Activated CD4-positive, alpha-beta T cell treated with anti-CD3 and anti-CD28 coated beads, Interleukin-2, amount 50 U/mL, for 1 hour (primary cell): Measurements from ENCODE around the gene THBS4.

Experiments used
- DNase-seq: peaks from one replicate; pipeline ENCODE4 v3.0.0-alpha.2; 2020

The THBS4 gene

DNA sequence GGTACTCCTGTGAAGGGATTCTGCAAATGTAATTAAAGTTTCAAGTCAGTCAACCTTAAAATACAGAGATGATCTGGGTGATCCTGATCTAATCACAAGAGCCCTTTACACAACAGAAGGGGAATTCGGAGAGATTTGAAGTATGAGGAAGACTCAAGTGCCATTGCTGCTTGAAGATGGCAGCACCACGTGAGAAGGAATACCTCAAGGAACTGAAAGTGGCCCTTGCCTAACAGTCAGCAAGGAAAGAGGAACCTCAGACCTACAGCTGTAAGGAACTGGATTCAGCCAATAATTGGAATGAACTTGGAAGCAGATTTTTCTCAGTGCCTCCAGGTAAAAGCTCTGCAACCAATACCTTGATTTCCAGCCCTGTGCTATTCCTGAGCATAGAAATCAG lies 87.4 kb downstream of the THBS4 start:
- DNase-seq: no peak

DNA sequence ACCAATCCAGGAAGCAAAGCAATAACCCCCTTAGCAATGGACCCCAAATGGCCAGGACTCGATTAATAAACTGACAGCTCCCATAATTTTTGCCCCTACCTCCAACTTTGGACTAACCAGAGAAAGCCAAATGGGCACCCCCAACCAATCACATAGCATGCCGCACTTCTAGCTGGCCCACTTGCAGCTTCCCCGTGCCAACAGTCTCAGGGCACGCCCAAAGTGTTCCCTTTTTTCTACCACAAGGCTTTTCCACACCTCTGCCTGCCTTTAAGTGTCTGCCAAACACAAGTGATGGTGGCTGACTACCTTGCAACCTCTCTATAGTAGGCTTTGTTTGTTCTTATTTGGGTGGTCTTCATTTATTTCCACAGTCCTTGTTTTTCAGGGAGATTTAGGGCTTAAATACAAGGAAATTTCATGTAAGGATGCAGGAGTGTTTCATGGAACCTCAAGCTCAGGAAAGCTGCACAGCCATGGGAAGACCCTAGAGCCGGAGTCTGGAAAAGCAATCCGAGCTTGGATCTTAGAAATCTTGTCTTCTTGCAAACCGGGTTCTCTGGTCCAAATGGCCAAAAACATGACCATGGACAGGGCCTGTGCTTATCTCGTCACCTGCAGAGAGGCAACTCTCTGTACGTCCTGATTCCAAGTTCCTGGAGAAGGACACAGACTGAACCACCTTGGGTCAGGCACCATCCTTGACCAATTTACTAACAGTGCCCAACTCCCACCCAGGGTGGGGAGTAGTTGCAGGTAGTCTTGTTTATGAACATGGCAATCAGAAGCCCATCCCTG lies 89.2 kb downstream of the THBS4 start:
- DNase-seq: no peak

DNA sequence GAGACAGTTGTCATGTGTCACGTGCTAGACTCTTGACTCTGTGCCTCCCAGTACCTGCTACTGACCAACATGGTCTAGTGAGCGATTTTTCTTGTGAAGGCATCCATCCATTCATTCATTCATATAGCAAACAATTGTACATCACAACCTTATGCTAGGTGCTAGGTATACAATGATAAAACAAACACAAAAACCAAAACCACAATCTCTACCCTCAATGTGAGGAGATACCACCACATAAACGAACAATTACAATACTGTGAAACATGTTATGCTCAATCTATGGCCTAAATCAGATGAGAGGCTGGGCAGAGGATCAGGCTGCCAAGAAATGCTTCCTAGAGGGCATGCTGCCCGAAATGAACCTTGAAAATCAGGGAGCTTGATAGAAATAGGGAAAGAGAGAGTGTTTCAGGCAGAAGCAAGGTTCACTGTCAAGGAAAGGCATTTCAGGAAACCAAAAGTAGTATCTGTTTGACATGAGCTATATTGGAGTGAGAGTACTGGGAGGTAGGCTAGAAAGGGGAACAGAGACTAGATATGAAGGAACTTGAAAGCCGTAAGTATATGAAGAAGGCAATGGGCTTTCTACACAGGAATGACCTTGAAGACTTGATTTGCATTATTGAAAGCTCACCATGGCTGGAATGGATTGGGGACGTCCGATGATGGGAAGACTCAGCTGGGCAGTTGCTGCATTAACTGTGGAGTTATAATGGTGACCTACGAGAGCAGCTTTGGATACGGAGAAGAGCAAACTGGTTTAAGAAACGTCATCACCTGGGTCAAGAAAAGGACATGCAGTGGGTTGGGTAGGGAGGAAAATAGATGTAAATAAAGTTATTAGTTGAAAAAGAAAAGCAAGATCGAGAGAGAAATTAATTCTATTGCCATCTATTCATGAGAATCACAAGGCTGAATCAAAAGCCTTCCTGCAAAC lies 90.1 kb downstream of the THBS4 start:
- DNase-seq: no peak

DNA sequence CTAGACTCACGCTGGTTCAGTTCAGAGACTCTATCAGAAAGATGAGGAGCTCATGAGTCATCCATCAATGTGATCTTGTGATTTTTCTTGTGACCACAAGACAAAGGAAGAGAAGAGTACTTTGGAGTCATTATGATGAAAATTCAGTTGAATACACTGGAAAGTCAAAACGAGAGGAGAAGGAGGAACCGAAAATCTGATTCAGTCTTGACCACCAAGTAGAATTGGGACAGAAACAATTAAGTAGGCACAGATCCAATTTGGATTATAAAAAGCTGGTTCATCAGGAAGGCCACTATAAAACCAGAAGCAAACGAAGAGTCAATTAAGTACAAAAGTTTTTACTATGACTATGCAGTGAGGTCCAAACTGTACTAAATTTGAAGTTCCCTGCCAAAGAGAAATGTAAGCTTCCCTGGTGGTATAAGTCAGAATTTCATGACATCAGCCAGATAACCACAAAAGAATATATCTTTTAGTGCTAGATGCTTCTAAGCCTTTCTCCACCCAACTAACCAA lies 90.9 kb downstream of the THBS4 start:
- DNase-seq: no peak

DNA sequence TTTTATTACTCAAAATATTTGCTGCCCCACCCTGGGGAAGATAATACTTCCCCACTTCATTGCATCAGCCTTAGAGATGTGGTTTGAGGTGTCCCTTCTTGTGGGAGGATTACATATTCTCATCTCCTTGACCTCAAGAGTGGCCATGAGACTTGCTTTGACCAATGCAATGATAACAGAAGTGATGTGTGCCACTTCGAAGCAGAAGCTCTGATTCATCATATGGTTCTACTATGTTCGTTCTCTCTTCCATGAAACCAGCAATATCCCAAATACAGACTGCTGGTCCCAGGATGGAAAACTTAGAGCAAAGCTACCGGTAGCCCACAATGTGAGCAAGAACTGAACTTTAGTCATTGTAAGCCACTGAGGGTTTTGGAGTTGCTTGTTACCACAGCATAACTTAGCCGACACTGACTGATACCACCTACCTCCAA lies 92.0 kb downstream of the THBS4 start:
- DNase-seq: no peak

DNA sequence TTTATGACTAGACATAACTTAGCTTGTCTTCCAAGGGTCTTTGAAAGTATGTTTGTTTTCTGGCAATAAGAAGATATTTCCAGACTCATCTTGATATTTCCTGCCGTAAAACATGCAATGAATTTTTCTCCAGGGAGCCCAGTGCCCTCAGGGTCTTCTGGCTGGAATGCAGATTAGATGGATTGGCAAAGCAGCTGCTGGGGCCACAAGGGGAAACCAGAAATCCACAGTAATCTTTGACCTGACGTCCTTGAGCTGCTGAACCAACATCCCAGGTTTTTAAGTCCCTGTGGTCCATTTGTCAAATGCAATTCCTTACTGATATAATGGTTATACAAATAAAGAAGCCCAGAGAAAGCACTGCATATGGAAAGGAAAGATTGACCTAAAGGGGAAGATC lies 93.0 kb downstream of the THBS4 start:
- no peak for DNase-seq

DNA sequence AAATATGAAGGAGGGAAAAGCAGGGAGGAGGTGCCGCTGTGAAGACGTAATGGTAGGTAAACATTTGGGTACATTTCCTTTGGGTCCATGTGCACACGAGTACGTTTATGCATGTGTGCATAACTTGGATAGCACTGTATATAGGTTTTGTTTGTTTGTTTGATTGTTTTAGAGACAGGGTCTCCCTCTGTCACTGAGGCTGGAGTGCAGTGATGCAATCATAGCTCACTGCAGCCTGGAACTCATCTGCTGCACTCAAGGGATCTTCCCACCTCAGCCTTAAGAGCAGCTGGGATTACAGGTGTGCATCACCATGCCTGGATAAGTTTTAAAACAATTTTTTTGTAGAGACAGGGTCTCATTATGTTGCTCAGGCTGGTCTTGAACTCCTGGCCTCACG lies 94.0 kb downstream of the THBS4 start:
- no peak for DNase-seq
